ENCODE results near the gene DOCK11.

DOCK11 gene

DNA sequence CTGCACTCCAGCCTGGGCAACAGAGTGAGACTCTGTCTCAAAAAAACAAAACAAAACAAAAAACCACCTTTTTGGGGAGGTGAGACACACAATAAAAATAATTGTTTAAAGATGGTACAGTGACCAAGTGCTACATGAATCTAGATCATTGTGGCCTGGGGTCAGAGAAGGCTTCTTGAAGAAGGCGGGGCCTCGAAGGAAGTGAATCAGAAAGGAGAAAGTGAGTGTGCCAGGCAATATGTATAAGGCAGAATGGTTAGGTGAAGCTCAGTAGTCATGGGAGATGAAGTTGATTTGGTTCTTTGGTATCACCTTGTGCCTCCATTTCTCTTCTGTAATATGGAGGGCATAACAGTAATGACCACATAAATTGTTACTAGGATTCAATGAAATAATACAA is 58.9 kb downstream of the DOCK11 start:
- no peak overlapping the region for H3K4me2 ChIP-seq (ENCODE audit: insufficient read depth, low read length)
- no peaks in the 10 kb centered on the region for H3K79me2 ChIP-seq (ENCODE audit: insufficient read depth, low read length)
- no peak overlapping the region for H3K9ac ChIP-seq (ENCODE audit: low read depth, low read length)
- DNase-seq (no peak), ATAC-seq (ENCODE audit: insufficient read depth, low read depth) (no peak)
- H3K27ac ChIP-seq (ENCODE audit: low read length), result no peak overlapping the region
- TF ChIP-seq, protein P1, sequence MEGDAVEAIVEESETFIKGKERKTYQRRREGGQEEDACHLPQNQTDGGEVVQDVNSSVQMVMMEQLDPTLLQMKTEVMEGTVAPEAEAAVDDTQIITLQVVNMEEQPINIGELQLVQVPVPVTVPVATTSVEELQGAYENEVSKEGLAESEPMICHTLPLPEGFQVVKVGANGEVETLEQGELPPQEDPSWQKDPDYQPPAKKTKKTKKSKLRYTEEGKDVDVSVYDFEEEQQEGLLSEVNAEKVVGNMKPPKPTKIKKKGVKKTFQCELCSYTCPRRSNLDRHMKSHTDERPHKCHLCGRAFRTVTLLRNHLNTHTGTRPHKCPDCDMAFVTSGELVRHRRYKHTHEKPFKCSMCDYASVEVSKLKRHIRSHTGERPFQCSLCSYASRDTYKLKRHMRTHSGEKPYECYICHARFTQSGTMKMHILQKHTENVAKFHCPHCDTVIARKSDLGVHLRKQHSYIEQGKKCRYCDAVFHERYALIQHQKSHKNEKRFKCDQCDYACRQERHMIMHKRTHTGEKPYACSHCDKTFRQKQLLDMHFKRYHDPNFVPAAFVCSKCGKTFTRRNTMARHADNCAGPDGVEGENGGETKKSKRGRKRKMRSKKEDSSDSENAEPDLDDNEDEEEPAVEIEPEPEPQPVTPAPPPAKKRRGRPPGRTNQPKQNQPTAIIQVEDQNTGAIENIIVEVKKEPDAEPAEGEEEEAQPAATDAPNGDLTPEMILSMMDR (IDR thresholded peaks at IDR 0.05; ENCODE audit: borderline replicate concordance, extremely low read depth, low read length, poor library complexity, severe bottlenecking), result no peak
- TF ChIP-seq EZH2 (IDR thresholded peaks at IDR 0.05; ENCODE audit: borderline replicate concordance, low read depth, low read length, severe bottlenecking), result no peak
- H4K20me1 ChIP-seq (ENCODE audit: insufficient read depth, low read length), result no peaks in the 10 kb centered on the region
- H3K27me3 ChIP-seq (ENCODE audit: insufficient read depth, low read length, poor library complexity), result no peaks in the 10 kb centered on the region
- H2AFZ ChIP-seq (ENCODE audit: low read depth, low read length), result no peak overlapping the region
- no peaks in the 10 kb centered on the region for H3K4me1 ChIP-seq (ENCODE audit: insufficient read depth, low read length)
- peaks cover 14% of the 10 kb centered on the region for H3K36me3 ChIP-seq (ENCODE audit: insufficient read depth, low read length)
- H3K9me3 ChIP-seq (ENCODE audit: insufficient read depth, low read length, severe bottlenecking), result no peaks in the 10 kb centered on the region
- no peak overlapping the region for H3K4me3 ChIP-seq (ENCODE audit: low read depth in 1 of 2, low read length in 2 of 2)

DNA sequence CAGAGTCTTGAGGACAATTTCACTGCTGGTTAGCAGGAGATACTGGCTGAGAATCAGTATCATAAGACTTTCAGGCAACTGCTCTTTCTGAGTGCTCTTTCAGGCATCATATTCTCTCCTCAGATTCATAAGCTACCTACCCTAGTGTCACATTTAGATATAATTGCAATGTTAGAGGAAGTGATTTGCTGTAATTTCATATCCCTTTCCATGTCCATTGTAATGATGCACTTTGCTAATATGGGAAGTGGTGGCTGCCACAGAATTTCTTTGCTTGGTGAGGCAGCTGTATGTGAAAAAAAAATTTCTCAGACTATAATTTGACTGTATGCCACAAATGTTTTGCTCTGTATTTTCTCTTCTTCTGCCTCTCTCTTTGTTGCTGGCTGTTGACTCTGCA is 63.3 kb downstream of the DOCK11 start:
- TF ChIP-seq, protein P1 (IDR thresholded peaks at IDR 0.05; ENCODE audit: borderline replicate concordance, extremely low read depth, low read length, poor library complexity, severe bottlenecking), result no peak
- TF ChIP-seq EZH2 (IDR thresholded peaks at IDR 0.05; ENCODE audit: borderline replicate concordance, low read depth, low read length, severe bottlenecking), result no peak
- Histone ChIP-seq H3K79me2 (ENCODE audit: insufficient read depth, low read length) (no peaks in the 10 kb centered on the region), H3K4me2 (ENCODE audit: insufficient read depth, low read length) (no peak overlapping the region), H3K36me3 (ENCODE audit: insufficient read depth, low read length) (peaks cover 33% of the 10 kb centered on the region), H3K9me3 (ENCODE audit: insufficient read depth, low read length, severe bottlenecking) (no peaks in the 10 kb centered on the region), H3K4me3 (ENCODE audit: low read depth in 1 of 2, low read length in 2 of 2) (no peak overlapping the region), H2AFZ (ENCODE audit: low read depth, low read length) (no peak overlapping the region), H3K9ac (ENCODE audit: low read depth, low read length) (no peak overlapping the region), H3K27me3 (ENCODE audit: insufficient read depth, low read length, poor library complexity) (no peaks in the 10 kb centered on the region), H4K20me1 (ENCODE audit: insufficient read depth, low read length) (no peaks in the 10 kb centered on the region), H3K4me1 (ENCODE audit: insufficient read depth, low read length) (no peaks in the 10 kb centered on the region), H3K27ac (ENCODE audit: low read length) (no peak overlapping the region)
- ATAC-seq (ENCODE audit: insufficient read depth, low read depth) (no peak), DNase-seq (no peak)

DNA sequence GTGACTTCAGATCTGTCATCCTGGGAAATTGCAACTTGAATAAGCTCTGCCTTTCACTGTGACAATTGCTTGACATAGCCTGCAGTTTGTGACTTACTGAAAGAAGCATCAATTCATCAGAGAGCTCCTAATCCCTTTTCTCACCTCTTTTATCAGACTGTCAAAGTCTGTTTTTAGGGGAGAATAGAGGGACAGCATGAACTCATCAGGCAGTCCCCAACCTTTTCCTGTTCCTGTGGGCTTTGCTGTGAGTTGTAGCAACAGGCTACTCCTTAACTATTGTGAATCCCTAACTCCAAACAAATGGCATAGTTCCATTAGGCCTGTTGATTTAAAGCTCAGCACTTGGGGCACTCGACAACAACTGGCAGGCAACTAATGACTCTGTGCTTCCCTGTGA is 64.9 kb downstream of the DOCK11 start:
- no peak for ATAC-seq (ENCODE audit: insufficient read depth, low read depth)
- H3K36me3 ChIP-seq (ENCODE audit: insufficient read depth, low read length), result peaks cover 30% of the 10 kb centered on the region
- no peak overlapping the region for H3K27ac ChIP-seq (ENCODE audit: low read length)
- H3K9me3 ChIP-seq (ENCODE audit: insufficient read depth, low read length, severe bottlenecking), result no peaks in the 10 kb centered on the region
- H2AFZ ChIP-seq (ENCODE audit: low read depth, low read length), result no peak overlapping the region
- H3K27me3 ChIP-seq (ENCODE audit: insufficient read depth, low read length, poor library complexity), result no peaks in the 10 kb centered on the region
- DNase-seq, result no peak
- H3K9ac ChIP-seq (ENCODE audit: low read depth, low read length), result no peak overlapping the region
- no peak overlapping the region for H3K4me3 ChIP-seq (ENCODE audit: low read depth in 1 of 2, low read length in 2 of 2)
- H3K79me2 ChIP-seq (ENCODE audit: insufficient read depth, low read length), result no peaks in the 10 kb centered on the region
- TF ChIP-seq EZH2 (IDR thresholded peaks at IDR 0.05; ENCODE audit: borderline replicate concordance, low read depth, low read length, severe bottlenecking), result no peak
- TF ChIP-seq, protein P1 (IDR thresholded peaks at IDR 0.05; ENCODE audit: borderline replicate concordance, extremely low read depth, low read length, poor library complexity, severe bottlenecking), result no peak
- H3K4me2 ChIP-seq (ENCODE audit: insufficient read depth, low read length), result no peak overlapping the region
- no peaks in the 10 kb centered on the region for H4K20me1 ChIP-seq (ENCODE audit: insufficient read depth, low read length)
- no peaks in the 10 kb centered on the region for H3K4me1 ChIP-seq (ENCODE audit: insufficient read depth, low read length)

Measured in DND-41 (cell line).